ENCODE data around the gene BARHL2. TPM values are rescaled to one million over a fixed set of nuclear protein-coding genes. Genes with fewer than 3 reads are reported as not detected.

Gene BARHL2
- not detected for total RNA-seq
- not detected for polyA plus RNA-seq
- long read RNA-seq, donor 1: 0 reads
- long read RNA-seq, donor 2: 0 reads
- long read RNA-seq, donor 3: 0 reads
- long read RNA-seq, donor 4: 0 reads
- long read RNA-seq, donor 5: 0 reads
- long read RNA-seq, donor 6: 0 reads
- long read RNA-seq, donor 7: 0 reads
- long read RNA-seq, donor 8: 0 reads
- long read RNA-seq, donor 9: 0 reads
- long read RNA-seq, donor 10: 0 reads

DNA sequence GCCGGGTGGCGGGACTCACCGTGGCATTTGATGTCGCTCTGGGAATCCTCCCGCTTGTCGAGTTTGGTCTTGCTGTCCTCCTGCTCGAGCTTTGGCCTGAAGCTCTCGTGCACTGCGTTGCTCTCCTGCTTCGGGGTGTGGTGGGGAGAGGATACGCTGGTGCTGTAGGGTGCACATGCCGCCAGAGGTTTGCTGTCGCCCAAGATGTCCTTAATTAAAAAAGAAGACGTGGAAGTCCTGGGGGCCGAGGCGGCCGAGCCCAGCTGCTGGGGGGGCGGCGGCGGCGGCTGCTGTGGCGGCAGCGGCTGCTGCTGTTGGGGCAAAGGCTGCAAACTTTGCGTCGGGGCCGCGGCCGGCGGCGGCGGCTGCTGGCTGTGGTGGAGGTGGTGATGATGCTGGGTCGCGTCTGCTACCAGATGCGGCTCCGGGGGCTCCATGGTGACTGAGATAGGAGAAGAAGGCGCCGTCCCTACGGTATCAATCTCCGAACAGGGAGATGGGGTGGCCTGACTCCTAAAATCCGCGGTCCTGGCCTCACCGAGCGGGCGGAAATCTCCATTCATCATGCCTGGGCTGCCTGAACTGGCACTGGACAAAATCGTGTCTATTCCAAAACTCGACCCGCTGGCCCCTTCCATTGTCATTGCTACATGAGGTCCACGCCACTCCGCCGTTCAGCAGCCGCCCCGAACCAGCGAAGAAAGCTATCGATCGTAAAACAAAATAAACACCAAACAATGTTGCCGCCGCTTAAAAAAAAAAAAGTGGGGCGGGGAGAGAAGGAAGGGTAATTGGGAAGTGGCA is at the start of gene BARHL2:
Gene BARHL2 (minus strand): TSS at position 751 of the 804 bp plus-strand sequence. CDS start 107 bp downstream, at position 644.
- Histone ChIP-seq H3K27ac (ENCODE audit: low read depth in 1 of 2, low read length in 1 of 2) (no peak within 1 kb of the TSS), H3K4me1 (ENCODE audit: control insufficient read depth in 2 of 2, insufficient read depth in 2 of 2, low read length in 2 of 2) (peaks cover 4 to 9% of the 10 kb centered on the region in 2 donors), H3K9me3 (ENCODE audit: control insufficient read depth in 2 of 2, insufficient read depth in 1 of 2, low read length in 1 of 2) (peaks cover 4 to 13% of the 10 kb centered on the region in 2 donors), H3K27me3 (ENCODE audit: control insufficient read depth in 2 of 2, insufficient read depth in 1 of 2, low read length in 1 of 2) (peaks cover 87 to 100% of the 10 kb centered on the region in 2 donors), H3K36me3 (ENCODE audit: control insufficient read depth in 2 of 2, insufficient read depth in 2 of 2, low read length in 1 of 2) (no peaks in the 10 kb centered on the region), H3K4me3 (ENCODE audit: low read length in 2 of 2) (peak within 1 kb of the TSS in 1 of 2 donors; percentile 40)
- DNase-seq (ENCODE audit: low read depth in 6 of 9, low spot score in 9 of 9): no peak
- 9% methylated on average over 58 of the region's 58 CpGs for WGBS

DNA sequence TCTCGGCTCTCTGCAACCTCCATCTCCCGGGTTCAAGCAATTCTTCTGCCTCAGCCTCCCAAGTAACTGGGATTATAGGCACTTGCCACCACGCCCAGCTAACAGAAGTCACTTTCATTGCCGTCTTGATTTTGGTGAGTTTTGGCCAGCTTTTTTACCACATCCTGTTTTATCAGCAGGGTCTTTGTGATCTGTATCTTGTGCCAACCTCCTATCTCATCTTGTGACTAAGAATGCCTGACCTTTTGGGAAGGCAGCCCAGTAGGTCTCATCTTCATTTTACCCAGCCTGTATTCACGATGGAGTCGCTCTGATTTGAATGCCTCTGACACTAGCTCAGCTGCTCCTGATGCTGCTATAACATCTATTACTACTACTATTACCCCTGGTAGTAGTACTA is 46.8 kb upstream of the BARHL2 start:
- no peak overlapping the region for H3K4me3 ChIP-seq (ENCODE audit: low read length in 2 of 2)
- WGBS: 82% methylated on average over 6 of the region's 6 CpGs
- no peaks in the 10 kb centered on the region for H3K36me3 ChIP-seq (ENCODE audit: control insufficient read depth in 2 of 2, insufficient read depth in 2 of 2, low read length in 1 of 2)
- H3K27me3 ChIP-seq (ENCODE audit: control insufficient read depth in 2 of 2, insufficient read depth in 1 of 2, low read length in 1 of 2): peaks cover 2 to 13% of the 10 kb centered on the region in 2 donors
- DNase-seq (ENCODE audit: low read depth in 6 of 9, low spot score in 9 of 9): no peak
- H3K27ac ChIP-seq (ENCODE audit: low read depth in 1 of 2, low read length in 1 of 2): no peak overlapping the region
- no peaks in the 10 kb centered on the region for H3K4me1 ChIP-seq (ENCODE audit: control insufficient read depth in 2 of 2, insufficient read depth in 2 of 2, low read length in 2 of 2)
- H3K9me3 ChIP-seq (ENCODE audit: control insufficient read depth in 2 of 2, insufficient read depth in 1 of 2, low read length in 1 of 2): no peaks in the 10 kb centered on the region

DNA sequence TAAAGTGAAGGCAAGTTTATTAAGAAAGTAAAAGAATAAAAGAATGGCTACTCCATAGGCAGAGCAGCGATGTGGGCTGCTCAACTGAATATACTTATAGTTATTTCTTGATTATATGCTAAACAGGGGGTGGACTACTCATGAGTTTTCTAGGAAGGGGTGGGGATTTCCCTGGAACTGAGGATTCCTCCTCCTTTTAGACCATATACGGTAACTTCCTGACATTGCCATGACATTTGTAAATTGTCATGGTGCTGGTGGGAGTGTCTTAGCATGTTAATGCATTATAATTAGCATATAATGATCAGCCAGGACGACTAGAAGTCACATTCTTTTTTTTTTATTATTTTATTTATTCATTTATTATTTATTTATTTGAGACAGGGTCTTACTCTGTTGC is 46.4 kb upstream of the BARHL2 start:
- Histone ChIP-seq H3K27me3 (ENCODE audit: control insufficient read depth in 2 of 2, insufficient read depth in 1 of 2, low read length in 1 of 2) (peaks cover 2 to 13% of the 10 kb centered on the region in 2 donors), H3K9me3 (ENCODE audit: control insufficient read depth in 2 of 2, insufficient read depth in 1 of 2, low read length in 1 of 2) (no peaks in the 10 kb centered on the region), H3K27ac (ENCODE audit: low read depth in 1 of 2, low read length in 1 of 2) (no peak overlapping the region), H3K4me3 (ENCODE audit: low read length in 2 of 2) (no peak overlapping the region), H3K4me1 (ENCODE audit: control insufficient read depth in 2 of 2, insufficient read depth in 2 of 2, low read length in 2 of 2) (no peaks in the 10 kb centered on the region), H3K36me3 (ENCODE audit: control insufficient read depth in 2 of 2, insufficient read depth in 2 of 2, low read length in 1 of 2) (no peaks in the 10 kb centered on the region)
- DNase-seq (ENCODE audit: low read depth in 6 of 9, low spot score in 9 of 9): no peak
- 82% methylated on average over 3 of the region's 3 CpGs for WGBS

DNA sequence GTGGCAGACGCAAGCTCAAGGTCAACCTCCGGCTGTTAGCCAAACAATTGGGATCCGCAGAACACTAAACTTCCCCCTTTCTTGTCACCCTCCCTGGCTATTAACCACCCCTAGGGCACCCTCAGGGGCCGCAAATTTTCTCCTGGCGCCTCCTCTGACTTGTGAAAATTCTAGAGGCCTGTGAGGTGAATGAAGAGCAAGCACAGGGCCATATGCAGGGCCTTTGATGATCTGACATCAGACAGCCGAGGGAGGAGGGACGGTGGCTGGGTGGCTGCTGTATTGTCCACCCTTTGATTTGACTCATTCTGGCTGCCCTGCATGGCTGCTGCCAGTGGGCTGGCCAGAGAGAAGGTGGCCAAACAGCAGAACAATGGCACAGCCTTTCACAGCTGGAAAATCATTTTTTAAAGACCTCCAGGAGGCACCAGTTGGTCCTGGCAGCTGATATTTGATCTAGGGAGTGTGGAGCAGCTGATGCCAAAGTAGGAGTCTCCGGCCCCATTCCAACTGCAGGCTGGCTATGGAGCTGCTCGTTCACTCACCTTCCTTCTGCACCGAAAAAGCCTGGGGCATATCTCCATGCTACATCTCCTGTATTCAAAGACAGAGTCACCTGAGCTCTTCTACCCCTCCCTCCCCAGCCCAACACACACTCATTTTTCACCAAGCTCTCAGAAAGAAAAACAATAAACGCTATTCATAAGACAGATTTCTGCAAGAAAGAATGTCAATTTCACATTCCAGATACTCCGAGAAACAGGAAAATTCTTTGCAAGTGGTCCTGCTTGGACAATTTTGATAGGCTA is 44.9 kb upstream of the BARHL2 start:
- Histone ChIP-seq H3K9me3 (ENCODE audit: control insufficient read depth in 2 of 2, insufficient read depth in 1 of 2, low read length in 1 of 2) (no peaks in the 10 kb centered on the region), H3K36me3 (ENCODE audit: control insufficient read depth in 2 of 2, insufficient read depth in 2 of 2, low read length in 1 of 2) (no peaks in the 10 kb centered on the region), H3K27ac (ENCODE audit: low read depth in 1 of 2, low read length in 1 of 2) (no peak overlapping the region), H3K4me3 (ENCODE audit: low read length in 2 of 2) (no peak overlapping the region), H3K4me1 (ENCODE audit: control insufficient read depth in 2 of 2, insufficient read depth in 2 of 2, low read length in 2 of 2) (no peaks in the 10 kb centered on the region), H3K27me3 (ENCODE audit: control insufficient read depth in 2 of 2, insufficient read depth in 1 of 2, low read length in 1 of 2) (peaks cover 2 to 13% of the 10 kb centered on the region in 2 donors)
- no peak for DNase-seq (ENCODE audit: low read depth in 6 of 9, low spot score in 9 of 9)
- 42% methylated on average over 12 of the region's 12 CpGs for WGBS

DNA sequence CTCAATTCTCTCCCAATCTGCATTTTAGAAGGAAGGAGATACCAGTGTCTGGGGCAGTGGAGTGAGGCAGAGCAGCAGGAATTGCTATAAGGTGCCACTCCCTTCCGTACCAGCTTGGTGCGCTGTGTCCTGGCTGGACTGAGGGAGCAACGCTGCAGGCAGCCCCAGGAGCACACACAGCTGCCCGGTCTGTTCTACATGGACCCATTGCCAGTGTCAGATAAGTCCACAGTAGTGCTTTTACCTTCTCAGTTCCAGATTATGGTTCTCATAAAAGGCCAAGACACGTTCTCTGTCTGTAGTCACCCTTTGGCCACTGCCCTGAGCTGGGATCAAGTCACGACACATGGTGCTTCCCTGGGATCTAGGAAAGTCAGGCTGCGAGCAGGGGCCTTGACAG is 44.1 kb upstream of the BARHL2 start:
- Histone ChIP-seq H3K4me3 (ENCODE audit: low read length in 2 of 2) (no peak overlapping the region), H3K36me3 (ENCODE audit: control insufficient read depth in 2 of 2, insufficient read depth in 2 of 2, low read length in 1 of 2) (no peaks in the 10 kb centered on the region), H3K9me3 (ENCODE audit: control insufficient read depth in 2 of 2, insufficient read depth in 1 of 2, low read length in 1 of 2) (no peaks in the 10 kb centered on the region), H3K27ac (ENCODE audit: low read depth in 1 of 2, low read length in 1 of 2) (no peak overlapping the region), H3K27me3 (ENCODE audit: control insufficient read depth in 2 of 2, insufficient read depth in 1 of 2, low read length in 1 of 2) (peaks cover 2 to 13% of the 10 kb centered on the region in 2 donors), H3K4me1 (ENCODE audit: control insufficient read depth in 2 of 2, insufficient read depth in 2 of 2, low read length in 2 of 2) (no peaks in the 10 kb centered on the region)
- WGBS: 81% methylated on average over 7 of the region's 7 CpGs
- DNase-seq (ENCODE audit: low read depth in 6 of 9, low spot score in 9 of 9): no peak

DNA sequence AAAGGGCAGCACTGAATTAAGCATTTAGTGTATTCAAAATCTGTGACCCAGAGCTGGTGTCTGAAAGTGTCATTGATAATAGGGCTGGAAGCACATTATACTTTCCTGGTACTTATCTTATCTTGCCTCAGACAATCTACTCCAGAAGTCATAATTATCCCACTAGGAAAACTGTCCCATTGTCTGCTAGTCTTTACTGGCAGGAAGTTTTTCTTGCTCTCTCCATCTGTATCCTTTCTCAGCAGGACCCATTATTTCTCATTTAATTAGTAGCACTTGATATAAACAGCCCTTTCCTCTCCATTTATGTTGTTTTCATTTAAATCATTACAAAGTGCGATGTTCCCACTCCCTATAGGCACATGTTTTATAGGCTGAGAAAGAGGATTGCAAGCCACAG is 36.5 kb upstream of the BARHL2 start:
- Histone ChIP-seq H3K27me3 (ENCODE audit: control insufficient read depth in 2 of 2, insufficient read depth in 1 of 2, low read length in 1 of 2) (no peaks in the 10 kb centered on the region), H3K4me1 (ENCODE audit: control insufficient read depth in 2 of 2, insufficient read depth in 2 of 2, low read length in 2 of 2) (no peaks in the 10 kb centered on the region), H3K27ac (ENCODE audit: low read depth in 1 of 2, low read length in 1 of 2) (no peak overlapping the region), H3K36me3 (ENCODE audit: control insufficient read depth in 2 of 2, insufficient read depth in 2 of 2, low read length in 1 of 2) (no peaks in the 10 kb centered on the region), H3K4me3 (ENCODE audit: low read length in 2 of 2) (no peak overlapping the region), H3K9me3 (ENCODE audit: control insufficient read depth in 2 of 2, insufficient read depth in 1 of 2, low read length in 1 of 2) (no peaks in the 10 kb centered on the region)
- no peak for DNase-seq (ENCODE audit: low read depth in 6 of 9, low spot score in 9 of 9)
- WGBS: 58% methylated on average over 1 of the region's 1 CpG

DNA sequence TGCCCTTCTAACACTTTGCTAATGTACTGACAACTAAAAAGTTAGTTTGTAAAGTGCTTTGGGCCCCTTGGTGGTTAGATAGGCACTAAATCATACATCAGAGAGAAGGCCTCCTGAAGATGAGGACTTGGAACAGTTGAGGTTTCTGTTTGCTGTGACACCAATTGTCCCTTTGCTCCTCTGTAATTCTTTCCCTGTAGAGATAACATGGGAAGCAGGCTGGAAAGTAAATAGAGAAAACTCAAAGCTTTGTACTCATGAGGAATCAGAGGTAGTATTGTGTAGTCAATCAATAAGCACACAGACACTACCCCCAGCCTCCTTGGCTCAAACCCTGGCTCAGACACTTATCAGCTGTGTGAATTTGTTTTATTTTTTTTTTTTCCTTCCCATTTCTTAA is 31.6 kb upstream of the BARHL2 start:
- no peaks in the 10 kb centered on the region for H3K27me3 ChIP-seq (ENCODE audit: control insufficient read depth in 2 of 2, insufficient read depth in 1 of 2, low read length in 1 of 2)
- no peak for DNase-seq (ENCODE audit: low read depth in 6 of 9, low spot score in 9 of 9)
- H3K4me1 ChIP-seq (ENCODE audit: control insufficient read depth in 2 of 2, insufficient read depth in 2 of 2, low read length in 2 of 2): no peaks in the 10 kb centered on the region
- H3K36me3 ChIP-seq (ENCODE audit: control insufficient read depth in 2 of 2, insufficient read depth in 2 of 2, low read length in 1 of 2): no peaks in the 10 kb centered on the region
- no peak overlapping the region for H3K4me3 ChIP-seq (ENCODE audit: low read length in 2 of 2)
- H3K27ac ChIP-seq (ENCODE audit: low read depth in 1 of 2, low read length in 1 of 2): no peak overlapping the region
- no peaks in the 10 kb centered on the region for H3K9me3 ChIP-seq (ENCODE audit: control insufficient read depth in 2 of 2, insufficient read depth in 1 of 2, low read length in 1 of 2)

DNA sequence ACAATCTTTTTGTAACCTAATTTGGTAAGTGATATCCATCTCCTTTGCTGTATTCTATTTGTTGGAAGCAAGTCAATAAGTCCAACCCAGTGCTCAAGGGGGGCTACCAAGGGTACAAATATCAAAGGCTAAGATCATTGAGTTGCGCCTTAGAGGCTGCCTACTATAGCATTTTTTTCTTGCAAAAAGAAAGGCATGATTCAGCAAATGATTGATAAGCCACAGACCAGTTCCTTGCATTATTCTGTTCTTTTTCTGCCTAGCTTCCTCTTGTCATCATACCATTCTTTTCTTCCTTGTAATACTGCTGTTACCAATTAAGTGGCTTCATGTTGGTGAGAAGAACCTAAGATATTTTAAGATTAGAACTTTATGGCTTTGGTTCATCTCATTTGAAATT is 29.8 kb upstream of the BARHL2 start:
- 98% methylated on average over 1 of the region's 1 CpG for WGBS
- Histone ChIP-seq H3K27ac (ENCODE audit: low read depth in 1 of 2, low read length in 1 of 2) (no peak overlapping the region), H3K4me3 (ENCODE audit: low read length in 2 of 2) (no peak overlapping the region), H3K36me3 (ENCODE audit: control insufficient read depth in 2 of 2, insufficient read depth in 2 of 2, low read length in 1 of 2) (no peaks in the 10 kb centered on the region), H3K4me1 (ENCODE audit: control insufficient read depth in 2 of 2, insufficient read depth in 2 of 2, low read length in 2 of 2) (no peaks in the 10 kb centered on the region), H3K9me3 (ENCODE audit: control insufficient read depth in 2 of 2, insufficient read depth in 1 of 2, low read length in 1 of 2) (no peaks in the 10 kb centered on the region), H3K27me3 (ENCODE audit: control insufficient read depth in 2 of 2, insufficient read depth in 1 of 2, low read length in 1 of 2) (no peaks in the 10 kb centered on the region)
- no peak for DNase-seq (ENCODE audit: low read depth in 6 of 9, low spot score in 9 of 9)

DNA sequence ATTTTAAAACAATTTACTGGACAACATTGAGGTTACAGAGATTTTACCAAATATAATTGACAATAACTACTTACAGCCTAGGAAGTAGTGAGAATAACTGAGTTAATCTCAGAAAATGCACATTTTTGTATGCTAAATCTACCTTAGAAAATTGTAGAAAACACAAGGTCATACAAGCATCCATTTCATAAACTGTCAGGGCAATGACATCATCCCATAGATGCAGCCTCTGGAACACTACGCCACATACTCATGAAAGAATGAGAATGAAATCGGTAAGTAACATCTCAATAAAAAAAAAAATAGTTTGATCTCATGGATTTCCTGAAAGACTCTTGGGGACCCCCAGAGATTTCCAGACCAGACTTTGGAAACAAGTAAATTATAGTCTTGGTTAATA is 28.9 kb upstream of the BARHL2 start:
- Histone ChIP-seq H3K27me3 (ENCODE audit: control insufficient read depth in 2 of 2, insufficient read depth in 1 of 2, low read length in 1 of 2) (no peaks in the 10 kb centered on the region), H3K27ac (ENCODE audit: low read depth in 1 of 2, low read length in 1 of 2) (no peak overlapping the region), H3K4me3 (ENCODE audit: low read length in 2 of 2) (no peak overlapping the region), H3K36me3 (ENCODE audit: control insufficient read depth in 2 of 2, insufficient read depth in 2 of 2, low read length in 1 of 2) (no peaks in the 10 kb centered on the region), H3K9me3 (ENCODE audit: control insufficient read depth in 2 of 2, insufficient read depth in 1 of 2, low read length in 1 of 2) (no peaks in the 10 kb centered on the region), H3K4me1 (ENCODE audit: control insufficient read depth in 2 of 2, insufficient read depth in 2 of 2, low read length in 2 of 2) (no peaks in the 10 kb centered on the region)
- no peak for DNase-seq (ENCODE audit: low read depth in 6 of 9, low spot score in 9 of 9)
- over 99% methylated on average over 2 of the region's 2 CpGs for WGBS

All from thymus (tissue), 14 donors.